GM19463 (cell line): ENCODE measurements around the gene EPSTI1.
"Not testable (repeated sequence)": the region's sequence is repeated elsewhere in the genome, so short reads cannot be mapped to it uniquely, and the experiment has no call there.

ENCODE experiments used
- ATAC-seq: cut with Tn5 transposase; IDR thresholded peaks from one replicate; pipeline ENCODE4 v1.9.1; 2021; ENCODE audit warnings: mild to moderate bottlenecking, moderate library complexity; ENCODE audit not compliant: unreplicated experiment

Gene EPSTI1

GRCh38 chr13:42899266-42899665 lies 92.8 kb downstream of the EPSTI1 start:
- peak; percentile 45 for ATAC-seq

GRCh38 chr13:42895776-42896175 lies 96.3 kb downstream of the EPSTI1 start:
- no peak for ATAC-seq

- ATAC-seq, result no peak
These were observed 97.2 kb downstream of the EPSTI1 start for GRCh38 chr13:42894765-42895243.

GRCh38 chr13:42893214-42893671 lies 98.8 kb downstream of the EPSTI1 start:
- no peak for ATAC-seq

GRCh38 chr13:42892760-42893159 lies 99.3 kb downstream of the EPSTI1 start:
- no peak for ATAC-seq

GRCh38 chr13:42891591-42891990 lies 100.5 kb downstream of the EPSTI1 start:
- ATAC-seq, result no peak

GRCh38 chr13:42885325-42885724 lies 106.7 kb downstream of the EPSTI1 start:
- no peak for ATAC-seq

GRCh38 chr13:42883771-42884467 lies 108.1 kb downstream of the EPSTI1 start:
- ATAC-seq, result no peak

- ATAC-seq, result no peak
These were observed 108.9 kb downstream of the EPSTI1 start for GRCh38 chr13:42883142-42883541.

- ATAC-seq, result no peak
These were observed 111.9 kb downstream of the EPSTI1 start for GRCh38 chr13:42880056-42880605.

- no peak for ATAC-seq
These were observed 113.3 kb downstream of the EPSTI1 start for GRCh38 chr13:42878721-42879120.

GRCh38 chr13:42876887-42877545 lies 115.0 kb downstream of the EPSTI1 start:
- ATAC-seq, result no peak

GRCh38 chr13:42876270-42876714 lies 115.7 kb downstream of the EPSTI1 start:
- ATAC-seq, result peak; percentile 95

- ATAC-seq, result no peak
These were observed 116.4 kb downstream of the EPSTI1 start for GRCh38 chr13:42875475-42876269.

- no peak for ATAC-seq
These were observed 117.8 kb downstream of the EPSTI1 start for GRCh38 chr13:42874221-42874620.

GRCh38 chr13:42873081-42873480 lies 119.0 kb downstream of the EPSTI1 start:
- no peak for ATAC-seq

GRCh38 chr13:42867232-42867631 lies 124.8 kb downstream of the EPSTI1 start:
- no peak for ATAC-seq

GRCh38 chr13:42865768-42866102 lies 126.3 kb downstream of the EPSTI1 start:
- no peak for ATAC-seq

GRCh38 chr13:42864952-42865767 lies 126.9 kb downstream of the EPSTI1 start:
- no peak for ATAC-seq

- ATAC-seq, result not testable (repeated sequence)
These were observed 129.7 kb downstream of the EPSTI1 start for GRCh38 chr13:42862370-42862769.
